ENCODE measurements around the gene RELT.

- TF ChIP-seq CTCF (IDR thresholded peaks at IDR 0.05 in 8 of 11, conservative IDR thresholded peaks at IDR 0.05 in 3 of 11) = no peak
- no peak for TF ChIP-seq POLR2A (IDR thresholded peaks at IDR 0.05)
Measured at GRCh38 chr11:73386016-73386415, 9.8 kb downstream of the RELT start.

Measured in spleen (tissue), 7 donors.